AG20443 (cell line): ENCODE measurements around the gene GALNT5.

ENCODE experiments used
- DNase-seq: peaks from one replicate; pipeline ENCODE4 v3.0.0; 2012; ENCODE audit warnings: low spot score, mixed read lengths

GALNT5 gene

GRCh38 chr2:157327200-157327599 is 69.7 kb downstream of the GALNT5 start:
- no peak for DNase-seq

GRCh38 chr2:157327621-157328500 is 70.4 kb downstream of the GALNT5 start:
- DNase-seq = peak; percentile 91

GRCh38 chr2:157329524-157329923 is 72.0 kb downstream of the GALNT5 start:
- DNase-seq = no peak

GRCh38 chr2:157333304-157334047 is 76.0 kb downstream of the GALNT5 start:
- no peak for DNase-seq

GRCh38 chr2:157334335-157334734 is 76.8 kb downstream of the GALNT5 start:
- DNase-seq = no peak

GRCh38 chr2:157334797-157335196 is 77.3 kb downstream of the GALNT5 start:
- DNase-seq = no peak

GRCh38 chr2:157336137-157337010 is 78.9 kb downstream of the GALNT5 start:
- DNase-seq = peak; percentile 39

- DNase-seq = no peak
Measured at GRCh38 chr2:157337978-157338377, 80.5 kb downstream of the GALNT5 start.

GRCh38 chr2:157339965-157340655 is 82.6 kb downstream of the GALNT5 start:
- DNase-seq = peak; percentile 14

- peak; percentile 16 for DNase-seq
Measured at GRCh38 chr2:157341381-157341780, 83.9 kb downstream of the GALNT5 start.

GRCh38 chr2:157345647-157346389 is 88.3 kb downstream of the GALNT5 start:
- no peak for DNase-seq

- no peak for DNase-seq
Measured at GRCh38 chr2:157348291-157348921, 90.9 kb downstream of the GALNT5 start.

GRCh38 chr2:157349949-157350515 is 92.5 kb downstream of the GALNT5 start:
- peak; percentile 37 for DNase-seq

- peak; percentile 52 for DNase-seq
Measured at GRCh38 chr2:157355618-157356017, 98.1 kb downstream of the GALNT5 start.

- no peak for DNase-seq
Measured at GRCh38 chr2:157359628-157360027, 102.1 kb downstream of the GALNT5 start.

GRCh38 chr2:157361526-157361925 is 104.0 kb downstream of the GALNT5 start:
- no peak for DNase-seq

- no peak for DNase-seq
Measured at GRCh38 chr2:157362627-157363026, 105.1 kb downstream of the GALNT5 start.

GRCh38 chr2:157363612-157364101 is 106.2 kb downstream of the GALNT5 start:
- peak; percentile 17 for DNase-seq
